Uterus (tissue), 4 donors: Measurements from ENCODE around the gene B2M. TPM values are rescaled to one million over a fixed set of nuclear protein-coding genes. Genes with fewer than 3 reads are reported as not detected.
"Not testable (repeated sequence)": the region's sequence is repeated elsewhere in the genome, so short reads cannot be mapped to it uniquely, and the experiment has no call there.

ENCODE experiments used
- DNase-seq, 2 donors: peaks; one replicate each; pipeline ENCODE4 v3.0.0-alpha.2; 2019 to 2020
- H3K27ac ChIP-seq, 2 donors: fragments of 200-600 bp; sonication (generic); 1 replicate in 1 of 2; 2 replicates in 1 of 2; pipeline ENCODE4 v1.5.1; 2016 to 2018
- H3K27me3 ChIP-seq, 2 donors: fragments of 200-600 bp; sonication (generic); one replicate each; pipeline ENCODE4 v1.5.1; 2018 to 2019; ENCODE audit warnings: control low read depth in 1 of 2
- H3K36me3 ChIP-seq, 2 donors: fragments of 200-600 bp; sonication (generic); one replicate each; pipeline ENCODE4 v1.5.1; 2019; ENCODE audit warnings: control low read depth in 1 of 2
- H3K4me1 ChIP-seq, 2 donors: fragments of 200-600 bp; sonication (generic); one replicate each; pipeline ENCODE4 v1.5.1; 2018 to 2019; ENCODE audit warnings: control low read depth in 1 of 2
- H3K4me3 ChIP-seq, 2 donors: fragments of 200-600 bp; sonication (generic); 1 replicate in 1 of 2; 2 replicates in 1 of 2; pipeline ENCODE4 v1.5.1; 2018 to 2019; ENCODE audit warnings: mild to moderate bottlenecking in 1 of 2
- H3K9me3 ChIP-seq, 2 donors: fragments of 200-600 bp; sonication (generic); one replicate each; pipeline ENCODE4 v1.5.1; 2019; ENCODE audit warnings: control low read depth in 1 of 2
- POLR2A ChIP-seq, 2 donors: fragments of 450-650 bp; IDR thresholded peaks; one replicate each; pipeline ENCODE4 v1.6.1; 2016; ENCODE audit warnings: antibody characterized with exemption in 2 of 2, mild to moderate bottlenecking in 1 of 2, moderate library complexity in 1 of 2
- intact Hi-C: fragments of 100-400 bp; cut with DNase I; formaldehyde crosslinking; loops from one replicate; pipeline ENCODE4 v1.15.1; 2023; ENCODE audit warnings: low total_unique reads
- total RNA-seq, 4 donors: library from RNA; depleted of rRNA in 3 of 4; stranded (reverse); fragments of >200 nt in 3 of 4; gene quantifications; one replicate each; pipeline versions ENCODE4 v1.1.0 to v1.2.4, GENCODE V29; 2014 to 2023
- TF ChIP-seq, protein P1 (sequence below), 4 experiments: fragments of 200-600 bp in 2 of 4; fragments of 450-650 bp in 2 of 4; sonication (generic) in 2 of 4; IDR thresholded peaks; one replicate each; pipeline ENCODE4 v1.5.1; 2016 to 2019; ENCODE audit warnings: antibody characterized with exemption in 4 of 4, mild to moderate bottlenecking in 2 of 4, moderate library complexity in 1 of 4
- donor health status: DM: yes; HTN: yes; CAD: no.

The B2M gene
- total RNA-seq, 4 donors from 2014 or later: 1,923 to 3,458 (median 2,385) TPM

GRCh38 chr15:44673639-44674038 is 37.7 kb upstream of the B2M start:
- Histone ChIP-seq H3K36me3 (no peaks in the 10 kb centered on the region), H3K27me3 (no peaks in the 10 kb centered on the region), H3K4me1 (no peaks in the 10 kb centered on the region), H3K27ac (no peak overlapping the region), H3K4me3 (no peak overlapping the region), H3K9me3 (no peaks in the 10 kb centered on the region)
- TF ChIP-seq, protein P1, sequence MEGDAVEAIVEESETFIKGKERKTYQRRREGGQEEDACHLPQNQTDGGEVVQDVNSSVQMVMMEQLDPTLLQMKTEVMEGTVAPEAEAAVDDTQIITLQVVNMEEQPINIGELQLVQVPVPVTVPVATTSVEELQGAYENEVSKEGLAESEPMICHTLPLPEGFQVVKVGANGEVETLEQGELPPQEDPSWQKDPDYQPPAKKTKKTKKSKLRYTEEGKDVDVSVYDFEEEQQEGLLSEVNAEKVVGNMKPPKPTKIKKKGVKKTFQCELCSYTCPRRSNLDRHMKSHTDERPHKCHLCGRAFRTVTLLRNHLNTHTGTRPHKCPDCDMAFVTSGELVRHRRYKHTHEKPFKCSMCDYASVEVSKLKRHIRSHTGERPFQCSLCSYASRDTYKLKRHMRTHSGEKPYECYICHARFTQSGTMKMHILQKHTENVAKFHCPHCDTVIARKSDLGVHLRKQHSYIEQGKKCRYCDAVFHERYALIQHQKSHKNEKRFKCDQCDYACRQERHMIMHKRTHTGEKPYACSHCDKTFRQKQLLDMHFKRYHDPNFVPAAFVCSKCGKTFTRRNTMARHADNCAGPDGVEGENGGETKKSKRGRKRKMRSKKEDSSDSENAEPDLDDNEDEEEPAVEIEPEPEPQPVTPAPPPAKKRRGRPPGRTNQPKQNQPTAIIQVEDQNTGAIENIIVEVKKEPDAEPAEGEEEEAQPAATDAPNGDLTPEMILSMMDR (IDR thresholded peaks at IDR 0.05): no peak
- no peak for TF ChIP-seq POLR2A (IDR thresholded peaks at IDR 0.05)
- intact Hi-C loops: no loop called here
- no peak for DNase-seq

DNA sequence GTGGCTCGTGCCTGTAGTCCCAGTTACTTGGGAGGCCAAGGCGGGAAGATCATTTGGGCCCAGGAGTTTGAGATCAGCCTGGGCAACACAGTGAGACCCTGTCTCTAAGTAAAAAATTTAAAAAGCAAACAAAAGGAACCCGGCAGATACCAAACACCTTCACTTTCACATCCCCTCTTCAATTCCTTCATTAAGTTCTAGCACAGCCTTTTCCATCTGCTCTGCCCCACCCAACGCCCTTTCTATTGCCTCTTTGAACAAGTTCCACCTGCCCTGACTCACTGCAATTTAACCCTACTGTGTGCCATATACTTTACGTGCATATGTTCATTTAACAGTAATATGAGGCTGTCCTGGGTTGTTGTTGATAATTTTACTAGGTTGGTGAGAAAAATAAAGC is 35.4 kb upstream of the B2M start:
- intact Hi-C loops: no loop called here
- H3K36me3 ChIP-seq: no peaks in the 10 kb centered on the region
- H3K9me3 ChIP-seq: no peaks in the 10 kb centered on the region
- no peak for DNase-seq
- no peak overlapping the region for H3K27ac ChIP-seq
- no peaks in the 10 kb centered on the region for H3K27me3 ChIP-seq
- TF ChIP-seq POLR2A (IDR thresholded peaks at IDR 0.05): no peak
- TF ChIP-seq, protein P1 (IDR thresholded peaks at IDR 0.05): no peak
- H3K4me1 ChIP-seq: no peaks in the 10 kb centered on the region
- H3K4me3 ChIP-seq: no peak overlapping the region

DNA sequence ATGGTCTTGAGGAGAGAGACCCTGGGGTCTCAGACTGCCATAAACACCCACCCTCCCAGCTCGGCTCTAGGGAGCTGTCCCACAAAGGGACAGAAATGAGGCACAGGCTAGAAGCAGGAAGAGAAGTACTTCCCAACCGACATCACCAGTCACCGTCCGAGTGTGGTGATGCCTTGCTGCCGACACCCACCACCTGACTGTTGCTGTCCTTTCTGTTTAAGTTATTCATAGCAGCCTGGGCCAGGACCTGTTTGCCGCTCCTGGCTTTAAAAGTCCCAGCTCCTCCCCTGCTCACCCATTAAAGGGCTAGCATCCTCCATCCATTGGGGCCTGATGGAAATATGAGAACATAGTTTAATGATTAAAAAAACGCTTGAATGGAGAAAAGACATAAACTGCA is 34.6 kb upstream of the B2M start:
- intact Hi-C loops: no loop called here
- Histone ChIP-seq H3K36me3 (no peaks in the 10 kb centered on the region), H3K4me1 (no peaks in the 10 kb centered on the region), H3K27me3 (no peaks in the 10 kb centered on the region), H3K9me3 (no peaks in the 10 kb centered on the region), H3K4me3 (no peak overlapping the region), H3K27ac (no peak overlapping the region)
- no peak for DNase-seq
- TF ChIP-seq, protein P1 (IDR thresholded peaks at IDR 0.05): no peak
- no peak for TF ChIP-seq POLR2A (IDR thresholded peaks at IDR 0.05)

- H3K27ac ChIP-seq: no peak overlapping the region
- no peak for DNase-seq
- H3K36me3 ChIP-seq: no peaks in the 10 kb centered on the region
Measured at GRCh38 chr15:44682211-44682610, 29.1 kb upstream of the B2M start.

DNA sequence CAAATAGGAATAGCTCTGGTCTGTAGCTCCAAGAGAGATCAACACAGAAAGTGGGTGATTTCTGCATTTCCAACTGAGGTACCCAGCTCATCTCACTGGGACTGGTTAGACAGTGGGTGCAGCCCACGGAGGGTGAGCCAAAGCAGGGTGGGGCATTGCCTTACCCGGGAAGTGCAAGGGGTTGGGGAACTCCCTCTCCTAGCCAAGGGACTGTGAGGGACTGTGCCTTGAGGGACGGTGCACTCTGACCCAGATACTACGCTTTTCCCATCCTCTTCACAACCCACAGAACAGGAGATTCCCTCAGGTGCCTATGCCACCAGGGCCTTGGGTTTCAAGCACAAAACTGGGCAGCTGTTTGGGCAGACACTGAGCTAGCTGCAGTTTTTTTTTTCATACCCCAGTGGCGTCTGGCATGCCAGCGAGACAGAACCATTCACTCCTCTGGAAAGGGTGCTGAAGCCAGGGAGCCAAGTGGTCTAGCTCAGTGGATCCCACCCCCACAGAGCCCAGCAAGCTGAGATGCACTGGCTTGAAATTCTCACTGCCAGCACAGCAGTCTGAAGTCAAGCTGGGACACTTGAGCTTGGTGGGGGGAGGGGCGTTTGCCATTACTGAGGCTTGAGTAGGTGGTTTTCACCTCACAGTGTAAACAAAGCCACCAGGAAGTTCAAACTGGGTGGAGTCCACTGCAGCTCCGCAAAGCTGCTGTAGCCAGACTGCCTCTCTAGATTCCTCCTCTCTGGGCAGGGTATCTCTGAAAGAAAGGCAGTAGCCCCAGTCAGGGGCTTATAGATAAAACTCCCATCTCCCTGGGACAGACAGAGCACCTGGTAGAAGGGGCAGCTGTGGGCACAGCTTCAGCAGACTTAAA is 28.3 kb upstream of the B2M start:
- not testable (repeated sequence) for H3K27me3 ChIP-seq, H3K36me3 ChIP-seq, H3K4me1 ChIP-seq, H3K4me3 ChIP-seq, H3K9me3 ChIP-seq, DNase-seq, H3K27ac ChIP-seq
- intact Hi-C loops: loop anchor here (10.0 kb wide), 1 partner anchor 58 kb away; no protein-coding TSS in a partner anchor

More at GRCh38 chr15:44682211-44682610, 29.1 kb upstream of the B2M start:
- H3K9me3 ChIP-seq: no peaks in the 10 kb centered on the region
- intact Hi-C loops: loop anchor here (10.0 kb wide), 1 partner anchor 57 kb away; no protein-coding TSS in a partner anchor
- H3K4me1 ChIP-seq: no peaks in the 10 kb centered on the region
- no peak overlapping the region for H3K4me3 ChIP-seq
- no peak for TF ChIP-seq POLR2A (IDR thresholded peaks at IDR 0.05)
- TF ChIP-seq, protein P1 (IDR thresholded peaks at IDR 0.05): no peak
- no peaks in the 10 kb centered on the region for H3K27me3 ChIP-seq

- not testable (repeated sequence) for H3K36me3 ChIP-seq, DNase-seq, H3K27me3 ChIP-seq, H3K4me1 ChIP-seq, H3K4me3 ChIP-seq, H3K27ac ChIP-seq, H3K9me3 ChIP-seq
- intact Hi-C loops: loop anchor here (10.0 kb wide), 1 partner anchor 65 kb away; no protein-coding TSS in a partner anchor
Measured at GRCh38 chr15:44689318-44689717, 22.0 kb upstream of the B2M start.

DNA sequence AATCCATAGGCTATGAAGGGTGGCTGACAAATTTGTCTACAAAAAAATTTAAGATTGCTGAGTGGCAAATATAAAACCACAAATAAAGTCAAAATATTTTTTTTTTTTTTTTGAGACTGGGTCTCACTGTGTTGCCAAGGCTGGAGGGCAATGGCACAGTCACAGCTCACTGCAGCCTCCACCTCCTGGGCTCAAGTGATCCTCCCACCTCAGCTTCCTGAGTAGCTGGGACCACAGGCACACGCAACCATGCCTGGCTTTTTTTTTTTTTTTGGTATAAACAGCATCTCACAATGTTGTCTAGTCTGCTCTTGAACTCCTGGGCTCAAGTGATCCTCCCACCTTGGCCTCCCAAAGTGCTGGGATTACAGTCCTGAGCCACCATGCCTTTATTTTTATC is 21.1 kb upstream of the B2M start:
- H3K27me3 ChIP-seq, DNase-seq, H3K9me3 ChIP-seq, H3K4me3 ChIP-seq, intact Hi-C loops, H3K36me3 ChIP-seq, H3K27ac ChIP-seq, H3K4me1 ChIP-seq: not testable (repeated sequence)
